H1 (cell line): ENCODE data around the gene AP4M1. TPM values are rescaled to one million over a fixed set of nuclear protein-coding genes. Genes with fewer than 3 reads are reported as not detected.

ENCODE experiments used
- CHD2 ChIP-seq: IDR thresholded peaks from 2 replicates; pipeline ENCODE4 v1.6.1; 2012; ENCODE audit warnings: low read length, improper control_type of control experiment
- CHD7 ChIP-seq: fragments of 300-600 bp; sonication (generic); IDR thresholded peaks from 2 replicates; pipeline ENCODE4 v1.7.1; 2012; ENCODE audit warnings: low read length, moderate library complexity, mild to moderate bottlenecking, inconsistent platforms; ENCODE audit not compliant: insufficient replicate concordance
- POLR2AphosphoS5 ChIP-seq: IDR thresholded peaks from 2 replicates; pipeline ENCODE4 v1.6.1; 2011; ENCODE audit warnings: low read depth, low read length
- polyA plus RNA-seq, 7 experiments: library from polyadenylated mRNA; depleted of rRNA in 3 of 7; stranded (reverse) in 5 of 7; unstranded in 2 of 7; fragments of >200 nt in 5 of 7; fragments of 200-250 nt in 2 of 7; gene quantifications; 1 replicate in 5 of 7; 2 replicates in 1 of 7; 4 replicates in 1 of 7; pipeline versions ENCODE4 v1.2.1 to v1.2.3, GENCODE V29; 2011 to 2013; ENCODE audit warnings: missing spikeins in 2 of 7, mixed read lengths in 2 of 7
- total RNA-seq: library from RNA; stranded (reverse); fragmentation: NEBNext Ultra II Directional; extraction: Animal tissue kit (Norgen Biotek cat#: 25700); gene quantifications from 2 replicates; pipeline ENCODE4 v1.2.1, GENCODE V29; 2021

AP4M1 gene
- total and polyA plus RNA-seq, 2 of the 8 experiments (the other 6 are each of a cell fraction or from before 2014, with no cell fraction given) = 15.2 to 16.6 TPM

GRCh38 chr7:100065452-100066186 lies 35.8 kb upstream of the AP4M1 start (continued):
- no peak for TF ChIP-seq CHD7
- TF ChIP-seq POLR2AphosphoS5 = no peak
- TF ChIP-seq CHD2 = no peak
